Stimulated activated CD4-positive, alpha-beta T cell treated with anti-CD3 and anti-CD28 coated beads, Interleukin-1b, Interleukin-23, amount 100 ng/mL, for 24 hours (primary cell): Measurements from ENCODE around the gene ITGB8.

ENCODE experiments used
- DNase-seq, 4 experiments: peaks; one replicate each; pipeline ENCODE4 v3.0.0-alpha.2; 2020; ENCODE audit warnings: low read depth in 4 of 4, low spot score in 1 of 4

The ITGB8 gene

GRCh38 chr7:20412032-20412431, 81.3 kb downstream of the ITGB8 start:
- DNase-seq, result no peak

DNA sequence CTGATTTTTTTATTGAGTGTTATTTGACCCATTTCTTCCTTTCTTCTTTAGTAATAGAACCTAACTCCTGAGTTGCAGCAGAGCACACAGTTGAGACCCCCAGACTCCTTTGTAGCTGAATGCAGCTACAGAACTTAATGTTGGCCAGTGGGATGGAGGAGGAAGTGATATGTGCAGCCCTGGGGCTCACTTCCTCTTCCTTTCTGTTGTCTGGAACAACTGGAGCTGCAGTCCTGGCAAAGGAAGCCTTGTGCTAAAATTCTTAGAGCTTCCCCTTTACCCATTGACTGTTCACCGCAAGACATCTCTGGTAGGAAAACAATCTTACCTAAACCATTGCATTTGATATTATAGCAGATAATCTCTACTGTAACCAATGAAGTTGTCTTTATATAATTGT, 86.6 kb downstream of the ITGB8 start:
- no peak for DNase-seq

DNA sequence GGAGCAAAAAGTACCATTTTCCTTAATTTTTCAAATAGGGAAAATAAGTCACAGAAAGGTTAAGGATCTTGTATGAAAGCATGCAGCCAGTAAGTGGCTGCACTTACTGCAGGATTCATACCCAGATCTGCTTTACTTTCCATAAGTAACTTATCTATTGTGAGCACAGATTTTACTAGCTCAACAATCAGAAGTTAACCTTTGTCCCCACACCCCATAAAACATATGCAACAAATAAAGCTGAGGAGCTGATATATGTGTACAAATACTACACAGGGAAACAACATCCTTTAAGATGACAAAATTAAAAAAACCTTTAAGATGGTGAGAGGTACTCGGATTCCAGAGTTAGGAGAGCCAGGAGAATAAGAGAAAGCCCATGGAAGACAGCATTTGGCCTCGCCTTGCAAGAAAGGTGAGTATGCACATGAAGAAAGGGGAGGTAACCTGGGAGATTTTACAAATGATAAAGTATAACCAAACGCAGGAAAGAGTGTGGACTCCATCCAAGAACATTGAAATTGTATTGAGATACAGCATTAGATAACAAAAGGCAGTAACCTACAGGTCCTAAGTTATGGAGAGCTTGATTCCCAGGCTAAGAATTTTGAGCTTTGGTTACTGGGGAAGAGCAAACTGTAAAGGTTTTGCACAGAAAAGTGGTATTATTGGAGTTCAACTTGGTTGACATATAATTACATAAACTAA, 87.1 kb downstream of the ITGB8 start:
- no peak for DNase-seq

DNA sequence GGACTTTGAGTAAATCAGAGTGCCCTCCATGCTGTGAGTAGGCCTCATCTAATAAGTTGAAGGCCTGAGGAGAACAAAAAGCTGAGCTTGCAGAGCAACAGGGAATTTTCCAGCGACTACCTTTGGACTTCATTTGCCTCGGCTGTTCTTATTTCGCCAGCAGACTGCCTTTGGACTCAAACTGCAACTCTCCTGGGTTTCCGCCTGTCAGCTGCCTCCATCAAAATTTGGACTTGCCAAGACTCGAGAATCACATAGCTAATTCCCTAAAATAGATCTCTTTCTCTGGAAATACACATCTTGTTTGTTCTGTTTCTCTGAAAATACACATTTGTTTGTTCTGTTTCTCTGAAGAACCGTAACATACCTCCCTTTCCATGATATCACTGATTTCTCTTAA, 93.8 kb downstream of the ITGB8 start:
- DNase-seq, result no peak

- DNase-seq, result no peak
These were observed 100.0 kb downstream of the ITGB8 start for GRCh38 chr7:20430664-20431063.

DNA sequence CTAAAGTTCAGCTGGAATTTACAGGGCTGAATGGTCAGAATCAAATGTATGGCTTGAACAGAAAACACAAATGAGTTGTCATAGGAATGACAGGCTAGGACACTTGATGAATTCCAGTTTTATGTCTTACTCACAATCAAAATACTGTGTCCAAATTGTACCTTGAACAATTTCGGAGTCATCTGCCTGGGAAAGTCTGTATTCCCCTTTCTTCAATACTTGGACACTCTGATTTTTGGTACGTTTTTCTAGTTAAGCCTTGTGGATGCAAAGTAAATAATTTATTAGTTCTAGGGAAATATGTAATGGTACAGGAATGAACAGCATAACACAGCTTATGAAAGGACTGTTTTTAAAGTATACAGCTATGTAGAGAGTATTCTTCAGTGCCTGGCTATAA, 100.4 kb downstream of the ITGB8 start:
- no peak for DNase-seq

DNA sequence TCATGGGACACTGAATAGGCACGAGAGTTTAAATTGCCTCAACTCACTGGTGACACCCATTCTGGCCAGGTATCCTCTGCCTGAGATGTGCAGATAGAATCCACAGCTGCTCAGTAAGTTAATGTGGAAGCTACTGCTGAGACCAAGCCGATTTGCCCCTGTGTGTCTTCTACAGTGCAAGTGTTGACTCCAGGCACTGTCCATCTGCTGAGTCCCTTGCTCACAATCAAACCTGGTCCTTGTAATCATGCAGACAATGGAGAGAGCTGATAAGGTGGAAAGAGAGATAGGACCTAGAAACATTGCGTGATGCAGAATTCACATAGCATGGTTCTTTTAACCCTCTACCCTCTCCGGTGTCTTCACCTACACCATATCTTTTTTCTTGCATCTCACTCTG, 101.4 kb downstream of the ITGB8 start:
- no peak for DNase-seq

DNA sequence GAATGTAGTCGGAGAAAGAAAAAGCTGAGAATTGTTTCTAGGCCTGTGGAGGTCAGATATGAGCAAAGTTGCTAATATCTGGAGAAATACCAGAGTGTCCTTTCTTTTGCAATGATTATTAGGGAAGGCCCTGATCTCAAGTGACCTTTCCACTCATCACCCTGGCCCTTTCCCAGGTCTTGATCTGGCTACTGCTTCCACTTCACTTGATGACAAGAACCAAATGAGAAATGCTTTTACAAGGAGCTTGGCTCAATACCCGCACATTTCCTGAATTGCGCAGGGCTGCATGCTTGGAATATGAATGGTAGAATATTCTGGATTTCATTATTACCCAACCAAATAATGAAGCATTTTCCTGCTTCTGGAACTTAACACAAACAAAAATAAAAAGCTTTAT, 104.6 kb downstream of the ITGB8 start:
- no peak for DNase-seq

DNA sequence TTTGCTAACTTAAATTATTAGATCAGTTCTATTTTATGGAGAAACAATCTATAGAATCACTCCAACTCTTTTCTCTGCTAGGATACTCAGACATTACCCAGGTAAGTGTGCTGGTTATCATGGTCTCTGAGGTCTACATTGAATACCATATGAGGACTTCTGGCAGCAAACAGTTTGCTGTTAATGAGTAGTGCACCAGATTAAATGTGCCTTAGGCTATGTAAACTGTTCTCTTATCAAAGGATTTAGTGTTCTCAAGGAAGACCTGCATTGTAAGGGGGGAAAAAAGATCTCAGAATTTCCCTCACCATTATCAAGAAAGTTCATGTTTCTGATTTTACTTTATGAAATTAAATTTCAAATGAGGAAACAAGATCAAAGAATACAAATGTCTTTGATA, 107.5 kb downstream of the ITGB8 start:
- no peak for DNase-seq

DNA sequence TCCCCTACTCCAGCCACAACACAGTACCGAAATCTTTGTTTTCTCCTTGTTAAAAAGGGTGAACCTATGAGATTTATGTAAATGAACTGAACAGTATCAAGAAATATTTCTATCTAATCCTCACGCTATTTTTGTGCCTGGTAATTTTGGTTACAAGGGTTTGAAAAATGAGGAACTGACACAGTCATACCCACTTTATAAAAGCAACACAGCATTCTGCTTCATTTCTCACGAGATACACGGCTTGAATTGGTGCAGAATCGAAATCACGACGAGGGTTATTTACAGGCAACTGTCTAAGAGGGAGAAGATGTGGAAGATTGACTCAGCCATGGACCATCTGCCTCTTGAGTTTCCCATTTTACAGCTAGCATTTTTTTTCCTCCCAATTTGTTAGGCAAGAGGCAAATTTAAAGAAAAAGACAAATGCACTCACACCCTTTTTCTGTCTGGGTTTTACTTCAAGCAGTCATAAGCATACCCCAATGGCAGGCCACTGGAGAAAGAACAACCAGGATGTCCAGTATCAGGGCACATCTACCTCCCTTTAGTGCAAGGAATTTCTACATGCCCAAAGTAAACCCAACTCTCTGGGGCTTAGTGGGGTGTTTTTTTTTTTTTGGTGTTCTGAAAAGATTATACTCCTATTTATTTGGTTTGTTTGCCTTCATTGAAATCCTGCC, 108.1 kb downstream of the ITGB8 start:
- no peak for DNase-seq

GRCh38 chr7:20439416-20440185, 108.9 kb downstream of the ITGB8 start:
- DNase-seq, result no peak

DNA sequence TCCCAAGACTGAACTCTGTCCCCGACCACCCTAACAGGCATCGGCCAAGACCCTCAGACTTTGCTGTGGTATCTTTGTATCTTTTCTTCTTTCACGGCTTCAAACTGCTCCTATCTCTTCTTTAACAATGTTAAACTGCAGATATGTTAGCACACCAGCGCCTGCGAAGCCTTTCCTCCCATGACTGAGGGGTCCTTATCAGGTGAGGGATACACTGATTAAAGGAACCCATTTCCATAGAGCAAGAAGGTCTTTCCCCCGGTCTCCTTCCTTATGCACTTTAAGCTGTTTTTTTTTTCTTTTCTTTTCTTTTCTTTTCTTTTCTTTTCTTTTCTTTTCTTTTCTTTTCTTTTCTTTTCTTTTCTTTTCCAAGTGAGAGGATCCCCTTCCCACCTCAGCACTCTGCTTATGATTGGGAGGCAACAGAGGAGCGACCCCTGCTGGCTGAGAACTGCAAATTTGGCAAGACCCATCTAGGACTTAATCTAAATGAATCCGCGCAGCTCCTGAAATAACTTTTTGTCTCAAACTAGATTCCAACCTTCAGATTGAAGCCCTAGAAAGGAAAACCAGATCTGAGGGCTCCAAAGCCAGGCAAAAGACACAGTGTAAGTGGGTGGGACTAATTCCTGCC, 109.9 kb downstream of the ITGB8 start:
- no peak for DNase-seq

DNA sequence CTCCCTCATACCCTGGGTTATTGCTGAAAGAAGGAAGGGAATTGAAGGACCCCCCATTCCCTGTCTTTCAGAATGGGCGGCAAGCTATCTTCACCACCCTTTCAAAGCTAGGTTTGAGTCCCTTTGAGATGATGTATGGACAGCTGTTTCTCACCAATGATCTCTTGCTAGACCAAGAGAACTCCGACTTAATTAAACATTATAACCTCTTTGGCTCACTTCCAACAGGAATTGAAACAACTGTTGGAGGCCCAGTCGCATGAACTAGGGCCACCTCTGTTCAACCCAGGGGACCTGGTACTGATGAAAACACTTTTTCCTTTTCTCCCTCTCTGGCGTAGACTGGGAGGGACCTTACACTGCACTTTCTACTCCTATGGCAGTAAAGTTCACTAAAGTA, 110.6 kb downstream of the ITGB8 start:
- no peak for DNase-seq

DNA sequence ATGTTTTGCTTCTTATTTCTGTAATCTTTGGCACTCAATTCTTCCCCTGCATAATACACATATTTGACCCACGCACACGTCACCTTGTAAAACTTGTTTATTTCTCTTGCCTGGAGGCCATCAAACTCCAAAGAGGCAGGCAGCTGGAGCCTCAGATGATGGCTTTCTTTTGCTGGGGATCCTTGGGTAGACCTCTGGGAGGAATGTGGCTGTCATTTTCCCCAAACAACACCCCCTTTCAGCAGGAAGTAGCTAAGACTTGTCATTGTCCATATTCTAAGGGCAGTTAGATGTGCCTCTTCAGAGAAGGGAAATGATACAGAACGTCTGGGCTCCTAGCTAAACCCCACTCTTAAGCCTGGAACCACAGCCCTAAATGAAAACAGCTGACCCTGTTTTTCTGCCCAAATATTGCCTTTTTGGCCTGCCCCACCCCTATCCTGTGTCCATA, 111.3 kb downstream of the ITGB8 start:
- DNase-seq, result no peak

- DNase-seq, result no peak
These were observed 112.3 kb downstream of the ITGB8 start for GRCh38 chr7:20442951-20443350.

GRCh38 chr7:20444030-20444800, 113.5 kb downstream of the ITGB8 start:
- DNase-seq, result no peak

DNA sequence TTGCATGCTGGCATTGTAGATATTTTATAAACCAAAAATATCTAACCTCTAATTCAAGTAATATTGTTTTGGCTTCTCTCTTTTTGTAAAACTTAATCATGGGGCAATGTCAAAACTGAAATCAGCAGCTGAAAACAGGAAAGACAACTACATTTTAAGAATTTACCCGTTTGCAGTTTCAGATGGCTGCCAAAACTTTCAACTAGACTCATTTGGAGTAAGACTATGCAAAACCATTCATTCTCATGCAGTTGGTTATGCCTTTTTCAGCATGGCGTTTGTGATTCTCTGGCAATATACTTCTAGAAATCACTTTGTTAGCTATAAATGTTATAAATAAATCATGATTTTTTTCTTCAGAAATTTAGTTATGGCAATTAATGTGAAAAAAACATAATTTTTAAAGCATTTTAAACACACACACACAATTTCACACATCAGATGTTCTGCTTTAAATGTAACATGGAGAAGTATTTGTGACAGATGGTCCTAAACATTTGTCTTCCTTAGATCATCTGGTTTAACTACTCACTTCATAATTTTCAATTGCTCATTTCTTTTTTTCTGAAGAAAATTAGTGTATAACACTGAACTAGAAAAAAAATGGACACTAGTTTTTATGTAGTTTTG, 116.4 kb downstream of the ITGB8 start:
- no peak for DNase-seq

- no peak for DNase-seq
These were observed 118.5 kb downstream of the ITGB8 start for GRCh38 chr7:20449176-20449575.

DNA sequence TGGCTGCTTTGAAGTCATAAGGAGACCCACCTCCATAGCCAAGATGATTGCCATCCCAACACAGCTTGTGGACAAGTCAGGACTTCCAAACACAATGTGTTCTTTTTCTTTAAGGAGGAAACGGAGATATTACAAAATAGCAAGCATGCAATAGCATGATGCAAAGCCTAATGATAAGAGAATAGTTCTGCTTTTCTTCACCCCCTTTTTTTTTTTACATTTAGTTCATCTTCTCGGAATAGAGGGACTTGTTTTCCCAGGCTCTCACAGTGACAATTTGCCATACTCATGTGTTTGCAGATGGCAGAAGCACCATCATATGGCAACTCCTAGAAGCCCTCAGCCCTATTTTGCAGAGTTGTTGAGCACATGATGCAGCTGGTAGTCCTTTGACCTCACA, 119.8 kb downstream of the ITGB8 start:
- DNase-seq, result no peak

DNA sequence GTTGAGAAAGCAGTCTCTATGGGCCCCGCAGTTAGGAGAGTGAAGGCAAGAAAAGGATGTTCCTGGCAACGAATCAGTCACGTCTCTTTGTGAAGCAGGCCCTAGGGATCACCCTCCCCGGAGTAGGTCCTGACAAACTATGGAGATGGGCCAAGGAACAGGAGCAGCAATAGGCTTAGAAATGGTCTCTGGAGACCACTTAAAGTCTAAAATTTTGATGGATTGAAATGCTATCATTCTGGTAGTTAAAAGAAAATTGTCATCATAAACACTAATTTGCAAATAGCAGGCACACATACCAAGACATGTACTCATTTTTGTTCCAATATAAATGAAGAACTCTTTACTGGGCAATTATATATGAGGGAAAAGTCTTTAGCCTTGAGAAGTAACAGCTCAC, 123.5 kb downstream of the ITGB8 start:
- no peak for DNase-seq

DNA sequence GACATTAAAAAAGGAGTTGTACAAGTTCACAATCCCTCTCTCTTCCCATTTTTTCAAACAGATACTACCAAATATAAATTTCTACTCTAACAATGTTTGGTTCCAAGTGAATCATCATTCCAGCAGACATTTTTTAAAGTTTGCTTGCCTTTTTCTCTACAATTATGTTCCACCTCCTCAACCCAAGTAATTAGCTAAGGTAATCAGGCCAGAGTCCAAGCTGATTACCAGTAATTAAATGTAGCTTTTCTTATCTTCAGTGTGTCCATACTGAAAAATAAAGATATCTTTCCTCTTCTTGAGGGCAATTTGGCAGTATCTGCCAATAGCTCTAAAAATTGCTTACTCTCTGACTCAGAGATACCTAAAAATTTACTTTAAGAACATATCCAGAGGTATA, 126.0 kb downstream of the ITGB8 start:
- no peak for DNase-seq
